ENCODE data around the gene RNF222. TPM values are rescaled to one million over a fixed set of nuclear protein-coding genes. Genes with fewer than 3 reads are reported as not detected.
A peak's percentile ranks its signal among the peaks of the same experiment; 100 is the strongest.
"Not testable (repeated sequence)": the region's sequence is repeated elsewhere in the genome, so short reads cannot be mapped to it uniquely, and the experiment has no call there.

Gene RNF222
- total RNA-seq, 4 donors from 2014 or later: 13.4 to 16.3 (median 15.0) TPM

DNA sequence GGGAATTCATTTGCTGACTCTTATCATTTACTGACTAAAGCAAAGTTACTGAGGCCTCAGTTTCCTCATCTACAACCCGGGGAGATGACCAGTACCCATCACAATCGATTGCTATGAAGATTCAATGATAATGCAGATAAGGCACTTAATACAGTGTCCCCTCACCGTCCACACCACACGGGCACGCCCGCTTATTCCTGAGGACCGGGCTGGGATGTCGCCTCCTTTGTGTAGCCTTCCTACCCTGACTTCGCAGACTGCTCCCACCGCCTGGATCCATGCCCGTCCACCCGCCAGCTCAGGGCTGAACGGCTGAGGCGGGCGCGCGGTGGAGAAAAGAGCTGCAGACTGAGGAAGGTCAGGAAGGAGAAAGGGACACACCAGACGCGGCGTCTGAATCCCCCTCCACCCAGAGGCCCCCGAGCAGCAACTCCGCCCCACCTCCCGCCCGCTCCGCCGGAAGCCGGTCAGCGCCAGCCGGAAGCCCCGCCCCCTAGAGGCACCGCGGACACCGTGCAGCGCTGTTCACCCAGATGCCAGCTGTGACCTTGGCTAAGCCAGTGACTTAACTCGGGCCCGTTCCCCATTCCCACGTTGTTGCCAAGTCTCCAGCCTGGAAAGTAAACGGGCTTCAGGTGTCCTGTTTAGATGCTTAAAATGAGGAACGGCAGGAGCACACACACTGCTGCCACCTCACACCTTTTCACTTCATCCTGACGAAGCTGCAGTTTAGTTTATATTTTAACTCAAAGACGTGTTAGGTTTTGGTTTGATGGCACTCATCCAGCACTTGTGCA is 21.2 kb downstream of the RNF222 start, which contains the start of gene KRABD2:
KRABD2 (minus strand) TSS at position 434 of the 797 bp plus-strand sequence.
- intact Hi-C loops (cut with DNase I; ENCODE audit: low total_unique reads): no loop called here

DNA sequence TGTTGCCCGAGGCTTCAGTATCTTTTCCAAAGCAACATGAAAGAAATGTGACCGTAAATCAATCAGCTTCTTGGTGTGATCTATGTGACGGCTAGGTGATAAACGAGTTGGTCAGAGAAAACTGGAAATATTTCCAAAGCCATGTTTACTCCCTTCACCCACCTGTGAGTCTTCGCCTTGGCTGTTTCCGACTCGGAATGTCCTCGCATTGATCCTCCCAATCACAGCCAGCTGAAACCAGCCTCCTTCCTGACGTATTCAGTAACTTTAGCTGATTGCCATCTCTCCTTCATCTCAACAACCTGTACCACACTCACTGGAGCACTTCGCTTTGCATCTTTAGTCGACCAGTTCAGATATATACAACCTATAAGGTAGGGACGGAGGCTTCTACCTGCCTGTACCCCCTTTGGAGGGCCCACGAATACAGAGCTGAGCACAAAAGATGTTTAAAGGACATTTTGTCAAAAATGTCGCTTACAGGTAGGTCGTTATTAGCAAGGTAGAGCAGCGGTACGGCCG is 21.8 kb downstream of the RNF222 start:
- WGBS, 2 donors: 9 to 15% methylated on average over 18 of the region's 18 CpGs
- H3K4me3 ChIP-seq (ENCODE audit: low read depth, poor library complexity, severe bottlenecking): peak overlapping the region; percentile 73
- intact Hi-C loops (cut with DNase I; ENCODE audit: low total_unique reads): no loop called here
- no peak for TF ChIP-seq POLR2A (IDR thresholded peaks at IDR 0.05)
- TF ChIP-seq, protein P1, sequence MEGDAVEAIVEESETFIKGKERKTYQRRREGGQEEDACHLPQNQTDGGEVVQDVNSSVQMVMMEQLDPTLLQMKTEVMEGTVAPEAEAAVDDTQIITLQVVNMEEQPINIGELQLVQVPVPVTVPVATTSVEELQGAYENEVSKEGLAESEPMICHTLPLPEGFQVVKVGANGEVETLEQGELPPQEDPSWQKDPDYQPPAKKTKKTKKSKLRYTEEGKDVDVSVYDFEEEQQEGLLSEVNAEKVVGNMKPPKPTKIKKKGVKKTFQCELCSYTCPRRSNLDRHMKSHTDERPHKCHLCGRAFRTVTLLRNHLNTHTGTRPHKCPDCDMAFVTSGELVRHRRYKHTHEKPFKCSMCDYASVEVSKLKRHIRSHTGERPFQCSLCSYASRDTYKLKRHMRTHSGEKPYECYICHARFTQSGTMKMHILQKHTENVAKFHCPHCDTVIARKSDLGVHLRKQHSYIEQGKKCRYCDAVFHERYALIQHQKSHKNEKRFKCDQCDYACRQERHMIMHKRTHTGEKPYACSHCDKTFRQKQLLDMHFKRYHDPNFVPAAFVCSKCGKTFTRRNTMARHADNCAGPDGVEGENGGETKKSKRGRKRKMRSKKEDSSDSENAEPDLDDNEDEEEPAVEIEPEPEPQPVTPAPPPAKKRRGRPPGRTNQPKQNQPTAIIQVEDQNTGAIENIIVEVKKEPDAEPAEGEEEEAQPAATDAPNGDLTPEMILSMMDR (IDR thresholded peaks at IDR 0.05): no peak
- DNase-seq (ENCODE audit: low spot score in 2 of 2): no peak

More for the DNA sequence above, 21.2 kb downstream of the RNF222 start, which contains the start of gene KRABD2:
- WGBS, 2 donors: 1% methylated on average over 34 to 39 of the region's 41 CpGs
- no peak for TF ChIP-seq POLR2A (IDR thresholded peaks at IDR 0.05)
- TF ChIP-seq, protein P1 (IDR thresholded peaks at IDR 0.05): no peak
- H3K4me3 ChIP-seq (ENCODE audit: low read depth, poor library complexity, severe bottlenecking): peak within 1 kb of the TSS; percentile 73
- DNase-seq (ENCODE audit: low spot score in 2 of 2): peak; percentile 77 to 97

DNA sequence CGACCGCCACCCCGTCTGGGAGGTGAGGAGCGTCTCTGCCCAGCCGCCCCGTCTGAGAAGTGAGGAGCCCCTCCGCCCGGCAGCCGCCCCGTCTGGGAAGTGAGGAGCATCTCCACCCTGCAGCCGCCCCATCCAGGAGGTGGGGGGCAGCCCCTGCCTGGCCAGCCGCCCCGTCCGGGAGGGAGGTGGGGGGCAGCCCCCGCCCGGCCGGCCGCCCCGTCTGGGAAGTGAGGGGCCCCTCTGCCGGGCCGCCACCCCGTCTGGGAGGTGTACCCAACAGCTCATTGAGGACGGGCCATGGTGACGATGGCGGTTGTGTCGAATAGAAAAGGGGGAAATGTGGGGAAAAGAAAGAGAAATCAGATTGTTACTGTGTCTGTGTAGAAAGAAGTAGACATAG is 23.8 kb downstream of the RNF222 start:
- 92 to 93% methylated on average over 20 of the region's 26 CpGs for WGBS, 2 donors
- intact Hi-C loops (cut with DNase I; ENCODE audit: low total_unique reads): not testable (repeated sequence)

DNA sequence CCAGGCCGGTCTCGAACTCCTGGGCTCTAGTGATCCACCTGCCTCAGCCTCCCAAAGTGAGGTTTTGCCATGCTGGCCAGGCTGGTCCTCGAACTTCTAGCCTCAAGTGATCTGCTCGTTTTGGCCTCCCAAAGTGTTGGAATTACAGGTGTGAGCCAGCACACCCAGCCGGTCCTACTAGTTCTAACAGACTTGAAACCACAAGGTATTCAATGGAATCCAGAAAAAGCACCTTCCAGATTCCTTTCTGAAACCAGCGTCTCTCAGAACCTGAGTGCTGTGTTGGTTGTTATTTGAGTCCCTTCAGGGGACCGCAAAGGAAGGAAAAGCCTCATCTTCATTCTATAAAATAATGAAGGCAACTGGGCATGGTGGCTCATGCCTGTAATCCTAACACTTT is 25.2 kb downstream of the RNF222 start:
- H3K4me3 ChIP-seq (ENCODE audit: low read depth, poor library complexity, severe bottlenecking): no peak overlapping the region
- no peak for DNase-seq (ENCODE audit: low spot score in 2 of 2)
- intact Hi-C loops (cut with DNase I; ENCODE audit: low total_unique reads): no loop called here
- TF ChIP-seq, protein P1 (IDR thresholded peaks at IDR 0.05): no peak
- no peak for TF ChIP-seq POLR2A (IDR thresholded peaks at IDR 0.05)
- 71 to 73% methylated on average over 7 of the region's 7 CpGs for WGBS, 2 donors

More for the DNA sequence above, 23.8 kb downstream of the RNF222 start:
- not testable (repeated sequence) for H3K4me3 ChIP-seq (ENCODE audit: low read depth, poor library complexity, severe bottlenecking); DNase-seq (ENCODE audit: low spot score in 2 of 2)

DNA sequence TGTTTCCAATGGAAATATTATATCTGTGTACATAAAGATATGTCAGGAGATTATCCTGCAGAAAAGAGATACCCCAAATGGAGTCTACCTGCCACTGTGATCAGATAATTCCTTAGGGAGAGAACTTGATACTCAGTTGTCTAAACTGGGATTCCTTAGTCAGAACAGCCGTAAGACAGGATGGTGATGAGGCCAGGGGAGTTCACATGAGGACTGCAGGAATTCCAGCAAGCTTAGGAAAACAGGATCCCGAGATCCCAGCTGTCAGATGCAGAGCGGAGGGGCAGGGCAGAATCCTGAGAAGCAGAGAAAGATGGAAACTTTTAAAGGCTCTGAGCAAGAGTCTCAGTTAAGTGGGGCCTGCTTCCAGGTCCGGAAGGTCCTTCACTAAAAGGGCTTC is 25.8 kb downstream of the RNF222 start:
- intact Hi-C loops (cut with DNase I; ENCODE audit: low total_unique reads): no loop called here
- no peak for DNase-seq (ENCODE audit: low spot score in 2 of 2)
- 83 to 86% methylated on average over 4 of the region's 4 CpGs for WGBS, 2 donors
- no peak overlapping the region for H3K4me3 ChIP-seq (ENCODE audit: low read depth, poor library complexity, severe bottlenecking)
- no peak for TF ChIP-seq POLR2A (IDR thresholded peaks at IDR 0.05)
- TF ChIP-seq, protein P1 (IDR thresholded peaks at IDR 0.05): no peak

DNA sequence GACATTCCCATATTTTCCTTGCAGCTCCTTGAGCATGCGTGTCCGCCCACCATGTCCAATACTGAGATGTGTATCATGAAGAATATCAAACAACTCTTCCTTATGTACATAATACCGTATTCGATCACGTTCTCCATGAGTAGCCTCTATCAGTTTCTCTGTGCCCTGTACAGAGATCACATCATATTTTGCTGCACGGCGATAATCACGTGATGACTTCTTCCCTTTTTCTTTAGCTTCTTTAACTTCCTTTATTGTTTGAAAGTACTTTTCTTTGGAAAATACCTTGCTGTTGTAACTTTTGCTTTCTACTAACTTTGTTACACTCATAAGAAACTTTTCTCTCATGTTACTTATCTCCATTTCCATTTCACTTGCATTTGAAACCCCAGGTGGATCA is 27.7 kb downstream of the RNF222 start:
- intact Hi-C loops (cut with DNase I; ENCODE audit: low total_unique reads): no loop called here
- H3K4me3 ChIP-seq (ENCODE audit: low read depth, poor library complexity, severe bottlenecking): no peak overlapping the region
- DNase-seq (ENCODE audit: low spot score in 2 of 2): no peak
- WGBS, 2 donors: 85 to 90% methylated on average over 8 of the region's 8 CpGs
- TF ChIP-seq, protein P1 (IDR thresholded peaks at IDR 0.05): no peak
- no peak for TF ChIP-seq POLR2A (IDR thresholded peaks at IDR 0.05)

Measured in lower leg skin (tissue), 4 donors.